ENCODE results near the gene NR1I3. TPM values are rescaled to one million over a fixed set of nuclear protein-coding genes. Genes with fewer than 3 reads are reported as not detected.

NR1I3 gene
- polyA plus RNA-seq, 1 of the 3 experiments (the other 2 are of a cell fraction): not detected

GRCh38 chr1:161179698-161180097, 58.3 kb downstream of the NR1I3 start:
- CTCF ChIA-PET: interaction anchor here (0.9 to 5.6 kb wide), 3 partner anchors 13 to 202 kb away, joined by 3 to 32 read pairs (median 5); no protein-coding TSS in a partner anchor

More at GRCh38 chr1:161179698-161180097, 58.3 kb downstream of the NR1I3 start:
- no peak overlapping the region for H3K4me2 ChIP-seq
- POLR2A ChIA-PET: no interaction called here
- H3F3A ChIP-seq (replicated peaks; ENCODE audit: insufficient read depth): peaks cover 10% of the 10 kb centered on the region
- H2AFZ ChIP-seq (ENCODE audit: low read depth): no peak overlapping the region
- peaks cover 0 to 18% of the 10 kb centered on the region in 2 experiments; a peak in 1 of 4 replicates for H3K4me1 ChIP-seq (ENCODE audit: control insufficient read depth in 1 of 2, insufficient read depth in 2 of 2, low read depth in 1 of 2, low read length in 1 of 2)
- no peak for DNase-seq
- no peaks in the 10 kb centered on the region for H4K20me1 ChIP-seq (ENCODE audit: insufficient read depth)
- H3K36me3 ChIP-seq (replicated peaks in 1 of 2; ENCODE audit: control insufficient read depth in 1 of 2, insufficient read depth in 2 of 2, low read length in 1 of 2): peaks cover 6 to 11% of the 10 kb centered on the region in 2 experiments
- H3K9ac ChIP-seq: no peak overlapping the region
- H3K27ac ChIP-seq (ENCODE audit: low read depth in 2 of 2, low read length in 1 of 2): no peak overlapping the region
- no peaks in the 10 kb centered on the region for H3K9me3 ChIP-seq
- H3K4me3 ChIP-seq (ENCODE audit: low read depth in 2 of 2, low read length in 1 of 2): no peak overlapping the region
- no peaks in the 10 kb centered on the region for H3K9me2 ChIP-seq
- no peaks in the 10 kb centered on the region for H3K27me3 ChIP-seq (ENCODE audit: insufficient read depth)
- TF ChIP-seq CTCF (IDR thresholded peaks at IDR 0.05) (no peak), USF2 (IDR thresholded peaks at IDR 0.05; ENCODE audit: borderline replicate concordance, low read depth, low read length) (no peak), SMC3 (IDR thresholded peaks at IDR 0.05; ENCODE audit: low read depth, low read length) (no peak), NFIC (IDR thresholded peaks at IDR 0.05; ENCODE audit: borderline replicate concordance) (no peak), RFX5 (IDR thresholded peaks at IDR 0.05; ENCODE audit: low read length) (no peak), MXI1 (IDR thresholded peaks at IDR 0.05; ENCODE audit: low read depth, low read length) (no peak), RXRA (IDR thresholded peaks at IDR 0.05; ENCODE audit: borderline replicate concordance, low read depth) (no peak)
- peaks cover 17% of the 10 kb centered on the region for H3K79me2 ChIP-seq (ENCODE audit: insufficient read depth)
- WGBS (ENCODE audit: low lambda C conversion rate): 91% methylated on average over 3 of the region's 3 CpGs

Other genes with a start within 250 kb of the NR1I3 start
- gene F11R, start 217.1 kb downstream of the NR1I3 start, polyA plus RNA-seq (2012; rRNA removed): 9.0 and 13.7 TPM in 2 replicates
- gene TSTD1, start 199.2 kb downstream of the NR1I3 start, polyA plus RNA-seq (2012; rRNA removed): 80.7 and 93.9 TPM in 2 replicates
- gene USF1, start 192.2 kb downstream of the NR1I3 start, polyA plus RNA-seq (2012; rRNA removed): 43.1 and 61.9 TPM in 2 replicates
- 0.05 TPM in 1 of 2 replicates, not detected in the other for gene ARHGAP30, start 168.3 kb downstream of the NR1I3 start, polyA plus RNA-seq (2012; rRNA removed)
- gene NECTIN4, start 148.6 kb downstream of the NR1I3 start, polyA plus RNA-seq (2012; rRNA removed): 0.59 and 1.9 TPM in 2 replicates
- 4.4 and 4.7 TPM in 2 replicates for gene KLHDC9, start 139.8 kb downstream of the NR1I3 start, polyA plus RNA-seq (2012; rRNA removed)
- 340 and 445 TPM in 2 replicates for gene PFDN2, start 120.2 kb downstream of the NR1I3 start, polyA plus RNA-seq (2012; rRNA removed)
- gene NIT1, start 120.1 kb downstream of the NR1I3 start, polyA plus RNA-seq (2012; rRNA removed): 38.7 and 48.9 TPM in 2 replicates
- 43.1 and 45.0 TPM in 2 replicates for gene DEDD, start 105.5 kb downstream of the NR1I3 start, polyA plus RNA-seq (2012; rRNA removed)
- gene UFC1, start 84.2 kb downstream of the NR1I3 start, polyA plus RNA-seq (2012; rRNA removed): 150 and 201 TPM in 2 replicates
- 24.5 and 26.8 TPM in 2 replicates for gene USP21, start 78.7 kb downstream of the NR1I3 start, polyA plus RNA-seq (2012; rRNA removed)
- 30.7 and 47.3 TPM in 2 replicates for gene PPOX, start 71.8 kb downstream of the NR1I3 start, polyA plus RNA-seq (2012; rRNA removed)
- 50.5 and 56.5 TPM in 2 replicates for gene B4GALT3, start 60.7 kb downstream of the NR1I3 start, polyA plus RNA-seq (2012; rRNA removed)
- gene ADAMTS4, start 39.1 kb downstream of the NR1I3 start, polyA plus RNA-seq (2012; rRNA removed): 1.2 and 1.6 TPM in 2 replicates
- 203 and 210 TPM in 2 replicates for gene NDUFS2, start 35.8 kb downstream of the NR1I3 start, polyA plus RNA-seq (2012; rRNA removed)
- 0.34 and 0.61 TPM in 2 replicates for gene FCER1G, start 22.9 kb downstream of the NR1I3 start, polyA plus RNA-seq (2012; rRNA removed)
- gene APOA2, start 14.6 kb downstream of the NR1I3 start, polyA plus RNA-seq (2012; rRNA removed): not detected in 2 replicates
- 9.7 and 11.9 TPM in 2 replicates for gene TOMM40L, start 12.1 kb downstream of the NR1I3 start, polyA plus RNA-seq (2012; rRNA removed)
- gene PCP4L1, start 20.5 kb upstream of the NR1I3 start, polyA plus RNA-seq (2012; rRNA removed): not detected in 2 replicates
- gene MPZ, start 71.8 kb upstream of the NR1I3 start, polyA plus RNA-seq (2012; rRNA removed): 2.4 and 2.9 TPM in 2 replicates
- 195 and 341 TPM in 2 replicates for gene SDHC, start 76.2 kb upstream of the NR1I3 start, polyA plus RNA-seq (2012; rRNA removed)
- gene CFAP126, start 129.7 kb upstream of the NR1I3 start, polyA plus RNA-seq (2012; rRNA removed): not detected in 2 replicates